ENCODE results near the gene PSKH1.

Gene PSKH1

GRCh38 chr16:67892899-67893742, at the start of gene PSKH1:
Gene PSKH1 (plus strand): TSS chr16:67893254. CDS start chr16:67908750, 15,496 bp downstream.
- Mint-ChIP-seq H3K4me1 (peaks cover 36% of the 10 kb centered on the region), H3K27ac (peak within 1 kb of the TSS; percentile 92), H3K36me3 (ENCODE audit: low read depth) (peaks cover 5% of the 10 kb centered on the region), H3K9me3 (no peaks in the 10 kb centered on the region), H3K27me3 (no peaks in the 10 kb centered on the region), H3K4me3 (peak within 1 kb of the TSS; percentile 94)
- peak; percentile 99 for ATAC-seq
- peak; percentile 96 for DNase-seq

DNA sequence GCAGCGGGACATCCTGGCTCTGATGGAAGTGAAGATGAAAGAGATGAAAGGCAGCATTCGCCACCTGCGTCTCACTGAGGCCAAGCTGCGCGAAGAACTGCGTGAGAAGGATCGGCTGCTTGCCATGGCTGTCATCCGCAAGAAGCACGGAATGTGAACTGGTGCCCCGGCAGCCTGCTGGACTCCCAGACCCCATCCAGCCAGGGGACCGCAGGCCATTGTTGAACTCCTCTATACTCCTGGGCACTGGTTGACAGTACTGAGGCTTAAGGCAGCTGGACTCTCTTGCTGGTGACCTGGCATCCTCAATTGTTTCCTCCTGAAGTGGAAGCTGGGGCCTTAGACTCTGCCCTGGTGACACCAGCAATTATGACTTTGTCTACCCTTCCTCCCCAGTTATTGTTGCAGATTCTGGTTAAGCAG, 49.7 kb upstream of the PSKH1 start:
- peak overlapping the region; percentile 89 for H3K27ac Mint-ChIP-seq
- no peak for DNase-seq
- ATAC-seq, result no peak
- H3K27me3 Mint-ChIP-seq, result no peaks in the 10 kb centered on the region
- H3K9me3 Mint-ChIP-seq, result no peaks in the 10 kb centered on the region
- peaks cover 11% of the 10 kb centered on the region for H3K36me3 Mint-ChIP-seq (ENCODE audit: low read depth)
- peaks cover 50% of the 10 kb centered on the region for H3K4me1 Mint-ChIP-seq
- H3K4me3 Mint-ChIP-seq, result peak overlapping the region; percentile 92

DNA sequence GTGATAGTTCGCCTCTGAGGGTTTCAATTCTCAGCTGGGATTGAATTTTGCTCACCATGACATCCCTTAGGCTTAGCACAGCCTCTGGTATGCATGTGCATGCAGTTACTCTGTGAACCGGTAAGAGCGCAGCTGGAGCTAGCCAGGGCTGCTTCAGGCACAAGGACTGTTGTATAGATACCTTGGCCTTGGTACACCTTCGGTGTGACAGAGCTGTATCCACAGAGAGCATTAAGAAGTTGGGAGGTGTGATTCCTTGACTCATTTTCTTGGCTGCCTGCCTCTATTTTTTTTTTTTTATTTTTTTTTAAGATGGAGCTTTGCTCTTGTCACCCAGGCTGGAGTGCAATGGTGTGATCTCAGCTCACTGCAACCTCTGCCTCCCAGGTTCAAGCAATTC, 48.6 kb upstream of the PSKH1 start:
- peak overlapping the region; percentile 92 for H3K4me3 Mint-ChIP-seq
- peaks cover 55% of the 10 kb centered on the region for H3K4me1 Mint-ChIP-seq
- H3K36me3 Mint-ChIP-seq (ENCODE audit: low read depth), result peaks cover 11% of the 10 kb centered on the region

GRCh38 chr16:67845291-67846062, 47.6 kb upstream of the PSKH1 start:
- peaks cover 59% of the 10 kb centered on the region for H3K4me1 Mint-ChIP-seq
- H3K36me3 Mint-ChIP-seq (ENCODE audit: low read depth), result peaks cover 14% of the 10 kb centered on the region
- no peak for ATAC-seq
- peak overlapping the region; percentile 92 for H3K4me3 Mint-ChIP-seq
- no peaks in the 10 kb centered on the region for H3K27me3 Mint-ChIP-seq
- no peak for DNase-seq
- peak overlapping the region; percentile 96 for H3K27ac Mint-ChIP-seq
- H3K9me3 Mint-ChIP-seq, result no peaks in the 10 kb centered on the region

More for the DNA sequence above, 48.6 kb upstream of the PSKH1 start:
- ATAC-seq, result no peak
- Mint-ChIP-seq H3K27ac (peak overlapping the region; percentile 96), H3K9me3 (no peaks in the 10 kb centered on the region), H3K27me3 (no peaks in the 10 kb centered on the region)
- no peak for DNase-seq

GRCh38 chr16:67846063-67846319, 47.1 kb upstream of the PSKH1 start:
- Mint-ChIP-seq H3K36me3 (ENCODE audit: low read depth) (peaks cover 14% of the 10 kb centered on the region), H3K27ac (peak overlapping the region; percentile 96), H3K27me3 (no peaks in the 10 kb centered on the region), H3K4me3 (peak overlapping the region; percentile 92), H3K4me1 (peaks cover 62% of the 10 kb centered on the region), H3K9me3 (no peaks in the 10 kb centered on the region)
- DNase-seq (no peak), ATAC-seq (no peak)

GRCh38 chr16:67846320-67847063, 46.6 kb upstream of the PSKH1 start, which contains the start of gene NUTF2:
Gene NUTF2 (plus strand): TSS chr16:67846933. CDS start chr16:67865131, 18,198 bp downstream.
- peak; percentile 72 for ATAC-seq
- Mint-ChIP-seq H3K4me3 (peak within 1 kb of the TSS; percentile 92), H3K4me1 (peaks cover 62% of the 10 kb centered on the region), H3K27me3 (no peaks in the 10 kb centered on the region), H3K36me3 (ENCODE audit: low read depth) (peaks cover 14% of the 10 kb centered on the region), H3K9me3 (no peaks in the 10 kb centered on the region), H3K27ac (peak within 1 kb of the TSS; percentile 96)
- DNase-seq, result peak; percentile 95

- no peak for DNase-seq
- Mint-ChIP-seq H3K27ac (peak within 1 kb of the TSS; percentile 96), H3K27me3 (no peaks in the 10 kb centered on the region), H3K9me3 (no peaks in the 10 kb centered on the region), H3K4me3 (peak within 1 kb of the TSS; percentile 92), H3K4me1 (peaks cover 58% of the 10 kb centered on the region), H3K36me3 (ENCODE audit: low read depth) (peaks cover 14% of the 10 kb centered on the region)
- peak; percentile 31 for ATAC-seq
These were observed 45.8 kb upstream of the PSKH1 start, which contains the start of gene CENPT for GRCh38 chr16:67847064-67847861. Gene CENPT (minus strand): TSS chr16:67847693. CDS start chr16:67833859, 13,834 bp downstream.

DNA sequence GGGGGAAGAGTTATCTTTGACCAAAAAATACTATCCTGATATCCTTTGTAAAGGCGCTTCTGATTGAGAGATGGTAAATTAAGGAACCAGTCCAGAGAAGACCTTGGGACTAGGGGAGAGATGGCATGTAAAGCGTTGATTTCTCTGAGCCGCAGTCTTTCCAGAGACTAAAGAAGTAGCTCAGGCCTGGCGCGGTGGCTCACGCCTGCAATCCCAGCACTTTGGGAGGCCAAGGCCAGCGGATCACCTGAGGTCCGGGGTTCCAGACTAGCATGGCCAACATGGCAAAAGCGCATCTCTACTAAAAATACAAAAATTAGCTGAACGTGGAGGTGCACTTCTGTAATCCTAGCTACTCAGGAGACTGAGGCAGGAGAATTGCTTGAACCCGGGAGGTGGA, 44.9 kb upstream of the PSKH1 start:
- DNase-seq, result no peak
- H3K27me3 Mint-ChIP-seq, result no peaks in the 10 kb centered on the region
- ATAC-seq, result no peak
- peaks cover 14% of the 10 kb centered on the region for H3K36me3 Mint-ChIP-seq (ENCODE audit: low read depth)
- H3K4me3 Mint-ChIP-seq, result peak overlapping the region; percentile 92
- H3K9me3 Mint-ChIP-seq, result no peaks in the 10 kb centered on the region
- H3K4me1 Mint-ChIP-seq, result peaks cover 55% of the 10 kb centered on the region
- peak overlapping the region; percentile 84 for H3K27ac Mint-ChIP-seq

GRCh38 chr16:67853670-67854069, 39.4 kb upstream of the PSKH1 start:
- H3K4me1 Mint-ChIP-seq, result peaks cover 38% of the 10 kb centered on the region
- DNase-seq, result no peak
- no peak overlapping the region for H3K4me3 Mint-ChIP-seq
- H3K9me3 Mint-ChIP-seq, result no peaks in the 10 kb centered on the region
- H3K36me3 Mint-ChIP-seq (ENCODE audit: low read depth), result peaks cover 10% of the 10 kb centered on the region
- ATAC-seq, result no peak
- no peak overlapping the region for H3K27ac Mint-ChIP-seq
- H3K27me3 Mint-ChIP-seq, result no peaks in the 10 kb centered on the region

GRCh38 chr16:67855789-67856188, 37.3 kb upstream of the PSKH1 start:
- Mint-ChIP-seq H3K36me3 (ENCODE audit: low read depth) (peaks cover 12% of the 10 kb centered on the region), H3K27ac (no peak overlapping the region), H3K4me3 (no peak overlapping the region), H3K9me3 (no peaks in the 10 kb centered on the region), H3K4me1 (peaks cover 28% of the 10 kb centered on the region), H3K27me3 (no peaks in the 10 kb centered on the region)
- no peak for DNase-seq
- no peak for ATAC-seq

GRCh38 chr16:67856927-67857546, 36.0 kb upstream of the PSKH1 start:
- Mint-ChIP-seq H3K4me3 (no peak overlapping the region), H3K27ac (peak overlapping the region; percentile 72), H3K36me3 (ENCODE audit: low read depth) (peaks cover 22% of the 10 kb centered on the region), H3K9me3 (no peaks in the 10 kb centered on the region), H3K4me1 (peaks cover 30% of the 10 kb centered on the region), H3K27me3 (no peaks in the 10 kb centered on the region)
- DNase-seq (no peak), ATAC-seq (no peak)

DNA sequence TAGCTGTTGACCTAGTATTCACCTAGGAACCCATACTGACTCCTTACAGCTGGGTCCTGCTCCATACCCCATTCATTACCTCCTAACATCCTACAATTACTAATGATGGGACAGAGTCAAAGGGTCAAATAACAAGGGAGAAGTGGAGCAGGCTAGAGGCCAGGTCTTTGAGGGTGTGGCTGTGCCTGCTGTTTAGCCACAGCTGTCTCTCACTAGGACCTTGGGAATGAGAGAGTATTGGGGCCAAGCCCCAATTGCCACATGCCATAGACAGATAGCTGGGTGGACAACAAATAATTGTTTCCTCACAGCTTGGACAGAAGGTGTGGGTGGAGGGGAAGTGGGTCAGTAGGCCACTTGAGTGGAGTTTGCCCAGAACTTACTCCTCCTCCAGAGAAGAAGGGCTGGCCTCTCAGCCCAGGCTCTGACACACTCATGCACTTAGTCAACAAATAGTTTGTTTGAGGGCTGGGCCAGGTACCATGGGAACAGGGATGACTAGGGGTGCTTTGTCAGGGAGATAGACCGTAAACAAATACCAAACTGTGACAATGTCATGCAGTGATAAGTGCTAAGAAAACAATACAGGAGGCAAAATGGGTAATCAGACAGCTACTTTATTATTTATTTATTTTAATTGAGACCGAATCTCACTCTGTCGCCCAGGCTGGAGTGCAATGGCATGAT, 35.4 kb upstream of the PSKH1 start:
- Mint-ChIP-seq H3K4me1 (peaks cover 30% of the 10 kb centered on the region), H3K9me3 (no peaks in the 10 kb centered on the region), H3K4me3 (no peak overlapping the region), H3K36me3 (ENCODE audit: low read depth) (peaks cover 22% of the 10 kb centered on the region), H3K27ac (peak overlapping the region; percentile 72), H3K27me3 (no peaks in the 10 kb centered on the region)
- ATAC-seq (peak; percentile 92), DNase-seq (no peak)

GRCh38 chr16:67858500-67858899, 34.6 kb upstream of the PSKH1 start:
- Mint-ChIP-seq H3K4me1 (peaks cover 30% of the 10 kb centered on the region), H3K36me3 (ENCODE audit: low read depth) (peaks cover 22% of the 10 kb centered on the region), H3K27ac (peak overlapping the region; percentile 72), H3K9me3 (no peaks in the 10 kb centered on the region), H3K27me3 (no peaks in the 10 kb centered on the region), H3K4me3 (no peak overlapping the region)
- DNase-seq (no peak), ATAC-seq (no peak)
